ENCODE data around the gene NOS3.

The NOS3 gene

GRCh38 chr7:151012031-151012692, 21.3 kb downstream of the NOS3 start:
- no peak for TF ChIP-seq CTCF (IDR thresholded peaks at IDR 0.05; ENCODE audit: low read depth, low read length)
- DNase-seq, result no peak
- Histone ChIP-seq H3K9me3 (ENCODE audit: severe bottlenecking) (no peaks in the 10 kb centered on the region), H3K27me3 (ENCODE audit: insufficient read depth, low read depth, severe bottlenecking) (no peaks in the 10 kb centered on the region), H3K4me3 (ENCODE audit: low read depth, low read length) (no peak overlapping the region), H3K27ac (peak overlapping the region; percentile 25; the same call in 1 of the 2 replicates), H3K36me3 (no peaks in the 10 kb centered on the region)

- Histone ChIP-seq H3K36me3 (no peaks in the 10 kb centered on the region), H3K4me3 (ENCODE audit: low read depth, low read length) (no peak overlapping the region), H3K27ac (peak overlapping the region; percentile 25; the same call in 1 of the 2 replicates), H3K27me3 (ENCODE audit: insufficient read depth, low read depth, severe bottlenecking) (no peaks in the 10 kb centered on the region), H3K9me3 (ENCODE audit: severe bottlenecking) (no peaks in the 10 kb centered on the region)
- peak; percentile 89 for TF ChIP-seq CTCF (IDR thresholded peaks at IDR 0.05; ENCODE audit: low read depth, low read length)
- DNase-seq, result peak; percentile 68
Measured at GRCh38 chr7:151012911-151013347, 22.1 kb downstream of the NOS3 start.

- H3K27ac ChIP-seq, result no peak overlapping the region
- TF ChIP-seq CTCF (IDR thresholded peaks at IDR 0.05; ENCODE audit: low read depth, low read length), result no peak
- H3K9me3 ChIP-seq (ENCODE audit: severe bottlenecking), result no peaks in the 10 kb centered on the region
- H3K36me3 ChIP-seq, result no peaks in the 10 kb centered on the region
- no peak for DNase-seq
- no peak overlapping the region for H3K4me3 ChIP-seq (ENCODE audit: low read depth, low read length)
- no peaks in the 10 kb centered on the region for H3K27me3 ChIP-seq (ENCODE audit: insufficient read depth, low read depth, severe bottlenecking)
Measured at GRCh38 chr7:151013356-151013732, 22.5 kb downstream of the NOS3 start.

- Histone ChIP-seq H3K36me3 (no peaks in the 10 kb centered on the region), H3K27me3 (ENCODE audit: insufficient read depth, low read depth, severe bottlenecking) (no peaks in the 10 kb centered on the region), H3K9me3 (ENCODE audit: severe bottlenecking) (no peaks in the 10 kb centered on the region), H3K27ac (no peak overlapping the region), H3K4me3 (ENCODE audit: low read depth, low read length) (no peak overlapping the region)
- TF ChIP-seq CTCF (IDR thresholded peaks at IDR 0.05; ENCODE audit: low read depth, low read length), result no peak
- DNase-seq, result no peak
Measured at GRCh38 chr7:151013733-151014497, 23.1 kb downstream of the NOS3 start.

- Histone ChIP-seq H3K36me3 (no peaks in the 10 kb centered on the region), H3K4me3 (ENCODE audit: low read depth, low read length) (no peak overlapping the region), H3K27ac (no peak overlapping the region), H3K27me3 (ENCODE audit: insufficient read depth, low read depth, severe bottlenecking) (no peaks in the 10 kb centered on the region), H3K9me3 (ENCODE audit: severe bottlenecking) (no peaks in the 10 kb centered on the region)
- no peak for TF ChIP-seq CTCF (IDR thresholded peaks at IDR 0.05; ENCODE audit: low read depth, low read length)
- no peak for DNase-seq
Measured at GRCh38 chr7:151014950-151015349, 24.1 kb downstream of the NOS3 start.
